ENCODE measurements around the gene ZNF142.

ZNF142 gene, protein sequence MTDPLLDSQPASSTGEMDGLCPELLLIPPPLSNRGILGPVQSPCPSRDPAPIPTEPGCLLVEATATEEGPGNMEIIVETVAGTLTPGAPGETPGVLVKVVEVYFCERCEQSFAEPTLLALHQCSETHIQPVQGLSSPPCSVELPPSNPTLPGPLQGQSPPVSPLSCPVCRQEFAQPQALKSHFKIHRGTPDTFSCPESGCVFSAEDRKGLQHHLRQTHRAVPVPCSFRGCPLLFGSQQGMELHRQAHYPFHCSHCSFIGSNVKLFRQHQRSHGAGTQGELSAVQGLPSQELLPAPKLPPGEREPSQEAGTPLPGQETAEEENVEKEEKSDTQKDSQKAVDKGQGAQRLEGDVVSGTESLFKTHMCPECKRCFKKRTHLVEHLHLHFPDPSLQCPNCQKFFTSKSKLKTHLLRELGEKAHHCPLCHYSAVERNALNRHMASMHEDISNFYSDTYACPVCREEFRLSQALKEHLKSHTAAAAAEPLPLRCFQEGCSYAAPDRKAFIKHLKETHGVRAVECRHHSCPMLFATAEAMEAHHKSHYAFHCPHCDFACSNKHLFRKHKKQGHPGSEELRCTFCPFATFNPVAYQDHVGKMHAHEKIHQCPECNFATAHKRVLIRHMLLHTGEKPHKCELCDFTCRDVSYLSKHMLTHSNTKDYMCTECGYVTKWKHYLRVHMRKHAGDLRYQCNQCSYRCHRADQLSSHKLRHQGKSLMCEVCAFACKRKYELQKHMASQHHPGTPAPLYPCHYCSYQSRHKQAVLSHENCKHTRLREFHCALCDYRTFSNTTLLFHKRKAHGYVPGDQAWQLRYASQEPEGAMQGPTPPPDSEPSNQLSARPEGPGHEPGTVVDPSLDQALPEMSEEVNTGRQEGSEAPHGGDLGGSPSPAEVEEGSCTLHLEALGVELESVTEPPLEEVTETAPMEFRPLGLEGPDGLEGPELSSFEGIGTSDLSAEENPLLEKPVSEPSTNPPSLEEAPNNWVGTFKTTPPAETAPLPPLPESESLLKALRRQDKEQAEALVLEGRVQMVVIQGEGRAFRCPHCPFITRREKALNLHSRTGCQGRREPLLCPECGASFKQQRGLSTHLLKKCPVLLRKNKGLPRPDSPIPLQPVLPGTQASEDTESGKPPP (N-terminal part only)

DNA sequence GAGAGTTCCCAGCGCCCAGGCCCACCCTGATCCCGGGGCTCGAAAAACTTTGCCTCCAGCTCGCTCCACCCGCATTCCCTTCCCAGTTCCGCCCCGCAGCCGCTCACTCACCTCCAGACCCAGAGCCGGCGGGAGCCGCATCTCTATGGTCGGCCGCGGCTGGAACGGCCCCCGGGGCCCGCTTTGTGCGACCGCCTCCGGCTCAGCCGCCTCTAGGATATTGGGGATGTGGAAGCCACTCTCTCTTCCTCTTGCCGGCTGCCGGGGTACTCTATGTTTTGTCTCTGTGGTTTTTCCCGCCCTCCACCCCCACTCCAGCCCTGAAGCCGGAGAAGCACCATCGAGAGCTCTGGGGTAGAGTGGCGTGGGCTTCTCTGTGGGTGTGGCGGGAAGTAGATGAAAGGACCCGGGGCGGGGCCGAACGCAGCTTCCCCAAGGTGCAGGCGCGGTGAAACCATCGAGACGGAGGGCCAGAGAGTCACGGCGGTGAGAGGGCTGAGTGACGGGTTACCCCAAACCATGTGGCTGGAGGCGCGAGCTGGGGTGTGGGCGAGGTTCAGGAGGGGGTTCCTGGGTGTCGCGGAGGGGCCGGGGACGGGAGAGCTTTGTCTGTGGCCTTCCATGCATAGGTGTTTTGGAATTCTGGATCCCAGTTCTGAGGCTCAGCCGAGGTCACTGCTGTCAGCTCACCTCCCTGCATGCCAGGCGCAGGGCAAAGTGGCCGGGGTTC is at the start of gene ZNF142, which contains the start of gene BCS1L:
Gene ZNF142, minus strand, starts transcription at position 366 of the 730 bp plus-strand sequence. CDS start 3,194 bp downstream, outside the sequence.
Gene BCS1L, plus strand, starts transcription at position 426 of the 730 bp plus-strand sequence. CDS start 1,305 bp downstream, outside the sequence.
- DNase-seq (ENCODE audit: low spot score) = peak; percentile 96

DNA sequence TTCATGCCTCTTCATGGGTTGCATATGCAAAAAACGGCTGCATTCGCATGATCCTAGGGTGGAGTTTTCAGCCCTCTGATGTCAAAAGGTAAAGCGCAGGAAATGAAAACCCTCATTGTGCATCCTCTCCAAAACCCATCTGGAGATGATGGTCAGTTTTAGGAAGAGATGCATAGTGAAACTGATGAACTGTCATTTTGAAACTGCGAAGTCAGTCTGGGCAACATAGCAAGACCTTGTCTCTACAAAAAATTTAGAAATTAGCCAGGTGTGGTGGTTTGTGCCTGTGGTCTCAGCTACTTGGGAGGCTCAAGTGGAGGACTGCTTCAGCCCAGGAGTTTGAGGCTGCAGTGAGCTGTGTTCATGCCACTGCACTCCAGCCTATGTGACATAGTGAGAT is 48.7 kb upstream of the ZNF142 start:
- DNase-seq (ENCODE audit: low spot score) = peak; percentile 60

DNA sequence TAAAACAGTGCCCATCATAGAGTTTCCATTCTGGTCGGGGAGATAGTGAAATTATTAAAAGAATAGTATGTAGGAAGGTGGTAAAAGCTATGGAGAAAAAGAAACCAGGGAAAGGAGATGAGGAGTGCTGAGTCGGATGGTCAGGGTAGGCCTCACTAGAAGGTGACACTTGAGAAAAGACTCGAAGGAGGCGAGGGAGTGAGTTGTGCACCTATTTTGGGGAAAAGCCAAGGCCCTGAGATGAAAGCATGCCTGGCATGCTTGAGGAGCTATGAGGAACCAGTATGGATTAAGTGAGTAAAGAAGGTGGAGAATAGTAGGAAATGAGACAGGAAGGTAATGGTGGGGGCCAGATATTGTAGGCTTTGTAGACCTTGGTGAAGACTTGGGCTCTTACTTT is 43.9 kb upstream of the ZNF142 start:
- no peak for DNase-seq (ENCODE audit: low spot score)

DNA sequence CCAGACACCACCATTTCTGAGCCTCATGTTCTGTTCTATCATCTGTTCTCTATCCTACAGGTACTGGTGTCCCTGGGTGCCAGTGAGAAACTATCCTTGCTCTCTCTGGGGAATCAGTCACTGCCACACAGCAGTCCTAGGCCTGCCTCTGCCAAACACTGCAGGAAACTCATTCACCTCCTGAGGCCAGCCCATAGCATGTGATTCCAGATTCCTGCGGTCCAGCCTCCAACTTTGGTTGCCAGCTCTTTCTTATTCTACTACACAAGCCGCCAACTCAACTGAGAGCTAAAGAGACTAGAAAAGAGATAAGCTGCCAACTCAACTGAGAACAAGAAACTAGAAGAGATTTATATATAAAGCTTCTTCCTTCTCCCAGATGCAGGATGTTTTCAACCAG is 42.4 kb upstream of the ZNF142 start:
- no peak for DNase-seq (ENCODE audit: low spot score)

DNA sequence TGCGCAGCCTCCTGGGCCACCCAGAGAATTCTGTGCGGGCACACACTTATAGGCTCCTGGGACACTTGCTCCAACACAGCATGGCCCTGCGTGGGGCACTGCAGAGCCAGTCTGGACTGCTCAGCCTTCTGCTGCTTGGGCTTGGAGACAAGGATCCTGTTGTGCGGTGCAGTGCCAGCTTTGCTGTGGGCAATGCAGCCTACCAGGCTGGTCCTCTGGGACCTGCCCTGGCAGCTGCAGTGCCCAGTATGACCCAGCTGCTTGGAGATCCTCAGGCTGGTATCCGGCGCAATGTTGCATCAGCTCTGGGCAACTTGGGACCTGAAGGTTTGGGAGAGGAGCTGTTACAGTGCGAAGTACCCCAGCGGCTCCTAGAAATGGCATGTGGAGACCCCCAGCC is 39.5 kb upstream of the ZNF142 start:
- DNase-seq (ENCODE audit: low spot score) = no peak

DNA sequence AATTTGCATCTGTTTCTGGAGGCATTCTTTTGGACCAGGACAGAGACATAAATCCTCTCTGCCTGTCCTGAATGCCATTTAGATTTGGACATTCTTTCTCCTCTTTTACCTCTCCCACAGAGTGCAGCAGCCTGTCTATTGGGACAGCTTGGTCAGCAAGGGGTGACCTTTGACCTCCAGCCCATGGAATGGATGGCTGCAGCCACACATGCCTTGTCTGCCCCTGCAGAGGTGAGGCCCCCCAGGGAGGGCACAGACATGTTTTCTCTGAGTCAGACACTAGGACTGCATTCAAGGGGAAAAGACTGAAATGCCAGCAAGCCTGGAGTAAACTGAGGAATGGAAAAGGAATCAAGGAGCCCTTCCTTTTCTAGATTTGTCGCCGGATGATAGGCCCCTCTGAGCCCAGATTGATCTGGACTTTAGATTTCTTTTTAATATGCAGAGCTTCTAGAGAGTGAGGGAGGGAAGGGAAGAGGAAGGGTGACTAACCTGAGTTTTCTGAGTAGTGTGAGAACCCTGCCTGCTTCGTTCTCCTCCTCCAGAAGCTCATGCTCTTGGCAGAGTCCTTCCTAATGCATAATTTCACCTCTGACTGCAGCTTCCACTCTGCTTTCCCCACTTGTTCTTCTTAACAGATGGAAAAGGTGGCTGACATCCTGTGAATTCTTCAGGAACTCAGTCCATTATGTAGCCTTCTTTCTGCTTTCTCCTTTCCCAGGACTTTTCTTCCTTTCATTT is 35.2 kb upstream of the ZNF142 start:
- no peak for DNase-seq (ENCODE audit: low spot score)

DNA sequence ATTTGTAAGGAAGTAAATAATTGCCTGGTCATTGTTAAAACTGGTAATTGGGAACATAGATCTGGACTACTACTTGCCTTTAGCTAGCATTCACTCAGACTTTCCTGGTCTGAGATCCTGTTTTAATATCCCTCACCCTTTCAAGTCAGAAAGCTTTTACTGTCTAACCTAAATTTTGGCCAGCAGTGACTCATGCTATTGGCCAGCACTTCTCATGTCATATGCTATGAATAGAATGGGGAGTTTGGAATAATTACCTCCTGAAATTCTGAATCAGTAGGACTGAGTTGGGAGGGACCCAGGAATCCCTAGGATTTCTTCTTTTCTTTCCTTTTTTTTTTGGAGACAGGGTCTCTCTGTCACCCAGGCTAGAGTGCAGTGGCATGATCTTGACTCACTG is 31.8 kb upstream of the ZNF142 start:
- DNase-seq (ENCODE audit: low spot score) = no peak

DNA sequence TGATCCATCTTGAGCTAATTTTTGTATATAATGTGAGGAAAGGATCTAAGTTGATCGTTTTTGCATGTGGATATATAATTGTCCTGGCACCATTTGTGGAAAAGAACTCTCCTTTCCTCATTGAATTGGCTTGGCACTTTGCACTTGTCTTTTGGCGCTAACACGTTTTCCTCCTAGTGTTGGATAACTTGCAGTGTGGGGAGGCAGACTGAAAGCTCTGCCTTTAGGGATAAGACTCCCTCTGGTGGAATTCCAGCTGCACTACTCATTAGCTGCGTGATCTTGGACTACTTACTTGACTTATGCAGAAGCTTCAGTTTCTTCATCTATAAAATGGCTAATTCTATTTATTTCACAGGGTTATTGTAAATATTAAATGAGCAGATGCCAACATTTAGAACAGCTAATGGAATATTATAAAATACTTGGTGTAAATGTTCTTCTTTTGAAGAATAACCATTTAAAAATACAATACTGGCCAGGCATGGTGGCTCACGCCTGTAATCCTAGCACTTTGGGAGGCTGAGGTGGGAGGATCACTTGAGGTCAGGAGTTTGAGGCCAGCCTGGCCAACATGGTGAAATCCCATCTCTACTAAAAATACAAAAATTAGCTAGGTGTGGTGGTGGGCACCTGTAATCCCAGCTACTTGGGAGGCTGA is 28.1 kb upstream of the ZNF142 start:
- peak; percentile 42 for DNase-seq (ENCODE audit: low spot score)

DNA sequence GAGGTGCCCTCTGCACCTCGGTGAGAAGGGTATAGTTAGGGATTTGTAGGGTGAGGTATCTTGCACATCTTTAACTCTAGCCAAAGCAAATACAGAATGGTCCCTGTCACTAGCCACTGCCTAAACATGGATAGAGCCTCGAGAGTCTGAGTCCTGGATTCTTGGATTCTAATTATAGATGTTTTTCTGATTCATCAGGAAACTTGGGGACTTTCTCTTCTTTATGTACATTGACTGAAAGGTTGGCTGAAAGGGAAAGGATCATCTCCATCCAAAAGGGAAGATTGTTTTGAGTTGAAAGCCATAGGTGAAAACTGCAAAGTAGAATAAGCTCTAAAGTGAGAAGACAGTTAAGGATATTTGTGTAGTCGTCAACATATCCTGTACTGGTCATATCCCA is 20.6 kb upstream of the ZNF142 start:
- no peak for DNase-seq (ENCODE audit: low spot score)

DNA sequence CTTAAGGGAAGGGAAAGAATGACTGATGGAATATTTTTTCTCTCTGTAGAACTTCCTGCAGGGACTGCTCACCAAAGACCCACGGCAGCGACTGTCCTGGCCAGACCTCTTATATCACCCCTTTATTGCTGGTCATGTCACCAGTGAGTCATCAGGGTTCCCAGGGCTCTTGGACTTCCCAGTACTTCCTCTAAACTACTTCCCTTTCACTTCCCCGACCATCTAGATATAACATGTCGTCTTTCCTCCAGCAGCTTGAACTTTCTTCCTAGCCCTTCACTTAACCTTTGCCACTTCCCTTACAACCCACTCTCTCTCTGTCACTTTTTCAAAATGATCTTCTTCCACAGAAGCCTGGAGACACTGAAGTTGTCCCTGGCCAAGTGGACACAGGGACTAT is 19.7 kb upstream of the ZNF142 start:
- no peak for DNase-seq (ENCODE audit: low spot score)

DNA sequence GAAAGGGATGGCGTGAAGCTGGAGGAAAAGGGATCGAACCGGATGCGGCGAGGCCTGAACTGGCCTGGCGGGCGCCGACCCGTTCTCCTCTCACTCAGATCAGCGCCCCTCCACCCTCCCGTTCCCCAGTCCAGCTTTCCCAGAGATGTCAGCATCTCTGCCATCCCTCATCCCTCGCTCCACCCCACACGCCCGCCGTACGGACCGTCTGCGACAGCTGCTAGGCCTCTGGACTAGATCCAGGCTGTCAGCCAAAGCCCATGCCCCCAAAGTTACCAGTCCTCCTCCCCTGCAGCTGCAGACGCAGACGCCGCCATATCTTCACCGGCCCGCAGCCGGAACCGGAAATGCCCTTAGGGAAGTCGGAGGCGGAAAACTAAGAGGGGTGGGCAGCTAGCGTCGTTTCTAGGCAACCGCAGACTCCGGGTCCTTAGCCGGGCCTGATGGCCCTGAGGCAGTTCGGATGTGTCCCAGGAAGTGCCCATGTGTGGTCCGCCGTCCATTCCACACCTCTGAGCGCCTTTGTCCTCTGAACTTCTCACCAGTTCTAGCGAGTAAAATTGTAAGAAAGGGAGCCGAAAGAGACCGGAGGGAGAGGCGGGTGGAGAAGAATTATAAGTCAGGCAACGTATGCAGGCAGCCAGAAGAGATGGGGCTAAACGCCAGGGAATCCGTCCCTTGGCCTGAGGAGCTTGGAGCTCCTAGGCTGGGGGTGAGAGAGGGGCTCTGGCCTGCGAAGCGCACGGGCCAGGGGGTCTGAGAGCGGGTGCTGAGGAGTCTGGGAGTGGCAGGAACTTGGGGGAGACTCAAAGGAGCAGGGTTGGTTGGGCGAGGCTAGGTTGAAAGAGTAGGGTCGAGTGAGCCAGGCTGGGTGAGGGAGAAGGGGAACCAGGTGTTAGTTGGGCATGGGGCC is 12.5 kb upstream of the ZNF142 start, which contains the start of the genes RNF25 and STK36:
Gene RNF25, minus strand, starts transcription at position 349 of the 913 bp plus-strand sequence. Its CDS starts 32 bp downstream, at position 317.
Gene STK36, plus strand, starts transcription at position 433 of the 913 bp plus-strand sequence. CDS start 744 bp downstream, outside the sequence.
- DNase-seq (ENCODE audit: low spot score) = peak; percentile 87

DNA sequence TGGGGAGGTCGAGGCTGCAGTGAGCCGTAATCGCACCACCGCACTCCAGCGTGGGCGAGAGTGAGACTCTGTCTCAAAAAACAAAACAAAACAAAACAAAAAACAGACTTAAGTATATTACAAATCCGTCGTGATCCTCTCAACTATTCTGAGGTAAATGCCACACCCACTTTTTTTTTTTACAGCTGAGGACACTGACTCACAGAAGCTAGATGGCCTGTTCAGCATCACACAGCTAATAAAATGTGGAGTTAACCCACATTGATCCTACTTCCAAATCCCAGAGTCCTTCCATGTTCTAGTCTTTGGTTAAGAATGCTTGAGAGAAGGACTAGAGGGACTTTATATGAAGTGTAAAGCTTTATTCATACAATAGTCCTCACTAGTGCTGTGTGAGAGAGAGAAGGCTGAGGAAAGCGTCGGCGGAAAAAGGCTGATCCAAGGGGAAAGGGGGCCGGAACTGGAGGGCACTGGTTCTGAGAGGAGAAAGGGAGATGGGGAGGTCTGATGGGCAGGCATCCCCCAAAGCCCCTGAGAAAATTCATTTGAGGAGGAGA is 11.8 kb upstream of the ZNF142 start:
- DNase-seq (ENCODE audit: low spot score) = no peak

DNA sequence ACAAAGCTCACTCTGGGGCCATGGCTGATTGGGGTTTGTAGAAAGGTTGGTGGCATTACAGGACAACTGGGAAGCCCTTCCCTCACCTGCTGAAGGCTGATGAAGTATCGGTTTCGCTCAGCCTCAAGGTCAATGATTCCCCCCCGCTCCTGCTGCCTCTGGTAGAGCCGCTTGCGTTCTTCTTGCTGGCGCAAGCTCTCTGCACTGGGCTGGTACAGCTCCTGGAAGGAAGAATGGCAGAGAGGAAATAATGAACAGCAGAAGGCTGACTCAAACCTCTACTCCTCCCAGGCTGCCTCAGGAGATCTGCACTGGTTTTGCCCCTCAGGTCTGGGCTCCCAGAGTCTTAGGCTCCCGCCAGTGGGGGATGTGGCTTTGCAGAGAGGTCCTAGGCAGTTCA is 5.2 kb upstream of the ZNF142 start:
- no peak for DNase-seq (ENCODE audit: low spot score)

DNA sequence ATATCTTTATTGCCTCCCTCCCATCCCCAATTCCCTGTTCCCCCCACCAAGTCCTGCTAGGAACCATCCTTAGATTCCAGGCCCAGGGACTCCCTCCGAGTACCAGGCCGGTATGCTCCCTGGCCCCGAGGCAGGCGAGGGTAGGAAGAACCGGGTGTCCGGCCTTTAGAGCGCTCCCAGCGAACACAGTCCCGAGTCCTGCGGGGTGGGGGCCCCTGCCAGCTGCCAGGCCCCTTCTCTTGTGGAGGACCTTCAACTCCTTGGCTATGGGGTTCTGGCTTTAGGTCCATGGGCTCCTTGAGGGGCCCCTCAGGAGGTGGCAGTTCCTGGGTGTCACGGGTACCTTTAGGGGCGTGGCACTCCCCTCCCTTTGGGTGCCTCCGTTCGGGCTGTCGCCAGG is 4.5 kb upstream of the ZNF142 start:
- DNase-seq (ENCODE audit: low spot score) = no peak

DNA sequence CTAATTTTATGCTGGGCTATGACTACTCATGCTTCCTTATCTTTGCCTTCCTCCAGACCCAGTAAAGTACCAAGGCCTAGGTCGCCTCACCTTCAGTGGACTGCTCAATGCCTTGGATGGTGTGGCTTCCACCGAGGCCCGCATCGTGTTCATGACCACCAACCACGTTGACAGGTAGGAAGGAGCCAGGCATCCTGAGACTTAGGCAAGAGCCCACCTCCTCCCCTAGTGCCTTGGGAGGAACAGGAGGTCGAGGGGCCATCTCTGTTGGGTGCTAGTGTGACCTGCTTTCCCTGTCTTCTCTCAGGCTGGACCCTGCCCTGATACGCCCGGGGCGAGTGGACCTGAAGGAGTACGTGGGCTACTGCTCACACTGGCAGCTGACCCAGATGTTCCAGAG is 3.4 kb upstream of the ZNF142 start:
- DNase-seq (ENCODE audit: low spot score) = no peak

DNA sequence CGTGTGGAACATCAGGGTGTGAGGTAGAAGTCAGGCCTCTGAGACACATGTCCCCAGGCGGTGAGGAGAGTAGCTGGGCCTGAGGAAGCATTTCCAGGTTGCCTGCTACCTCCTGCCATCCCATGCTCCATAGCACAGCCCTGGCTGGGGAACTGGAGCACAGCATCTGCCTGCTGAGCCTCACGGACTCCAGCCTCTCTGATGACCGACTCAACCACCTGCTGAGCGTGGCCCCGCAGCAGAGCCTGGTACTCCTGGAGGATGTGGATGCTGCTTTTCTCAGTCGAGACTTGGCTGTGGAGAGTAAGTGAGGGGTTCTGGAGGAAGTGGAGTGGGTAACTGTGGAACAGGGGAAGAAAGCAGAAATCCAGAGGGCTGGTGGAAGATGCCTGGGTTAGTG is 3.0 kb upstream of the ZNF142 start:
- no peak for DNase-seq (ENCODE audit: low spot score)

DNA sequence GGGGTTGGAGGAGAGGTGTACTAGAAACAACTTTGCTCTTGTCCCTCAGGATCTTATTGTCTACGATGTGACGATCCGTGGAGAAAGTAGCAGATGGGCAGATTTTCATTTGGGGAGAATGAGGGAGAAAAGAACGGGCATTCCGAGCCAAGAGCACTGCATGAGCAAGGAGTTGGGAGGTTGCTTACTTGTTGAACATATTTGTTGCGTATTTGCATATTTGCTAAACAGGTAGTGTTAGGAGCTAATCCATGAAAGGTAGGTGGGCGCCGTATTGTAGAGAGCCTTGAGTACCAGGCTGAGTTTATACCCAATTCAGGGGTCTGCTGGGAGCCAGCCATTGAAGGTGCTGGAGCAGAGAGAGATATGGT is 550 bp upstream of the ZNF142 start:
- no peak for DNase-seq (ENCODE audit: low spot score)

DNA sequence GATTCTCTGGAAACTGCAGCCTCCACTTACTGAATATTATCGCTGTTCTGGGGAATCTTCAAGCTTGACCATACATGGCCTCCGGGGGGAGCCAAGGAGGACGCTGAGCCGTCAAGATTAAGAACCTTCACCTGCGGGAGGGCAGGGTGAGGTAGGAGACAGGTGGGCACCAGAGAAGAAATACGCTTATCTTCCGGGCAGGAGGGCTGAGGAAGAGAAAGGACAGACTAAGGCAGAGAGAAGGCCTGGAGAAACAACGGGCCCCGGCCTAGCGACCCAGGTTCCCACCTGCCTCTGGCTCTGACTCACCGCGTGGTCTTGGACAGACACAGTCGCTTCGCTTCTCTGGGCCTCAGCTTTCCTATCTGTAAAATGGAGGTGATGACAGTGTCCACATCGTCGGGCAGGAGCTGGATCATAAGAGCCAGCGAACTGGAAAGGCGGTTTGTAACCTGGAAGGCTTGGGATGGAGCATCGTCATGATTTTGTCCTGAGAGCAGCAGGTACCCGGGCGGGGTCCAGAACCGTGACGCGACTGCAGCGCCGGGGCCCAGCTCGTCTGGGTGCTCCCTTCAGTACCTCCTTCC is 659 bp downstream of the ZNF142 start:
- peak; percentile 49 for DNase-seq (ENCODE audit: low spot score)
